Sigmoid colon (tissue), 7 donors: Measurements from ENCODE around the gene EID2. TPM values are rescaled to one million over a fixed set of nuclear protein-coding genes. Genes with fewer than 3 reads are reported as not detected.

Experiments
- DNase-seq: peaks from one replicate; pipeline ENCODE4 v3.0.0-alpha.2; 2019
- H3K27ac ChIP-seq, 4 donors: fragments of 200-600 bp; sonication (generic); one replicate each; pipeline ENCODE4 v1.5.1; 2016 to 2019; ENCODE audit warnings: mild to moderate bottlenecking in 1 of 4
- H3K27me3 ChIP-seq, 3 donors: fragments of 200-600 bp; sonication (generic); one replicate each; pipeline ENCODE4 v1.5.1; 2019; ENCODE audit warnings: mild to moderate bottlenecking in 1 of 3
- H3K36me3 ChIP-seq, 4 donors: fragments of 200-600 bp; sonication (generic); one replicate each; pipeline ENCODE4 v1.5.1; 2016 to 2019
- H3K4me1 ChIP-seq, 4 donors: fragments of 200-600 bp; sonication (generic); one replicate each; pipeline ENCODE4 v1.5.1; 2017 to 2019
- H3K4me3 ChIP-seq, 4 donors: fragments of 200-600 bp; sonication (generic); one replicate each; pipeline ENCODE4 v1.5.1; 2017 to 2019; ENCODE audit warnings: mild to moderate bottlenecking in 2 of 4, moderate library complexity in 1 of 4
- H3K9me3 ChIP-seq, 4 donors: fragments of 200-600 bp in 3 of 4; sonication (generic) in 3 of 4; one replicate each; pipeline versions ENCODE4 v1.5.1 to v1.6.1; 2013 to 2019
- CTCF ChIP-seq, 4 experiments: fragments of 450-650 bp in 3 of 4; fragments of 200-600 bp in 1 of 4; IDR thresholded peaks; one replicate each; pipeline ENCODE4 v1.5.1; 2016 to 2019; ENCODE audit warnings: antibody characterized with exemption in 4 of 4, mild to moderate bottlenecking in 3 of 4, moderate library complexity in 2 of 4
- EP300 ChIP-seq, 4 donors: sonication (generic); formaldehyde crosslinking; IDR thresholded peaks; one replicate each; pipeline ENCODE4 v1.6.1; 2017; ENCODE audit warnings: antibody characterized with exemption in 4 of 4
- POLR2A ChIP-seq, 2 donors: fragments of 450-650 bp; IDR thresholded peaks; one replicate each; pipeline ENCODE4 v1.6.1; 2016; ENCODE audit warnings: antibody characterized with exemption in 2 of 2, mild to moderate bottlenecking in 2 of 2, moderate library complexity in 2 of 2
- POLR2AphosphoS5 ChIP-seq, 4 donors: sonication (generic); formaldehyde crosslinking; IDR thresholded peaks; one replicate each; pipeline ENCODE4 v1.6.1; 2017; ENCODE audit warnings: antibody characterized with exemption in 4 of 4
- WGBS, 2 donors: extraction: QIAGEN DNeasy Blood & Tissue Kit; methylation state at CpG; one replicate each; pipeline ENCODE4 v1.1.7; 2013; 5-methylcytosine and 5-hydroxymethylcytosine counted together
- intact Hi-C: fragments of 100-400 bp; cut with DNase I; formaldehyde crosslinking; loops from one replicate; pipeline ENCODE4 v1.15.1; 2023
- polyA plus RNA-seq, 3 donors: library from polyadenylated mRNA; stranded (reverse); fragments of 200-250 nt; gene quantifications; one replicate each; pipeline ENCODE4 v1.2.3, GENCODE V29; 2013
- small RNA-seq, 3 donors: library from RNA; depleted of rRNA; stranded (forward); fragments of <200 nt; gene quantifications; one replicate each; pipeline ENCODE3, GENCODE V24; 2016
- total RNA-seq, 4 donors: library from RNA; depleted of rRNA; stranded (reverse); fragments of >200 nt; gene quantifications; one replicate each; pipeline ENCODE4 v1.1.0, GENCODE V29; 2016
- donor health status: healthy with polysubstance abuse.
- donor health status: Bipolar disorder and iron deficiency.
- donor health status: healthy.

The EID2 gene
- total and polyA plus RNA-seq, 7 donors = 7.6 to 16.4 (median 10.7) TPM

- Histone ChIP-seq H3K4me1 (peaks cover 0 to 4% (median 2%) of the 10 kb centered on the region in 4 donors), H3K4me3 (no peak overlapping the region), H3K9me3 (no peaks in the 10 kb centered on the region), H3K27me3 (peaks cover 0 to 20% (median 18%) of the 10 kb centered on the region in 3 donors), H3K27ac (no peak overlapping the region), H3K36me3 (peaks cover 20 to 38% (median 30%) of the 10 kb centered on the region in 4 donors)
- no peak for DNase-seq
- 83 to 87% methylated on average over 3 of the region's 3 CpGs for WGBS, 2 donors
- TF ChIP-seq POLR2A (IDR thresholded peaks at IDR 0.05) = no peak
- intact Hi-C loops = no loop called here
Observed at GRCh38 chr19:39492788-39493187, 47.2 kb downstream of the EID2 start.

DNA sequence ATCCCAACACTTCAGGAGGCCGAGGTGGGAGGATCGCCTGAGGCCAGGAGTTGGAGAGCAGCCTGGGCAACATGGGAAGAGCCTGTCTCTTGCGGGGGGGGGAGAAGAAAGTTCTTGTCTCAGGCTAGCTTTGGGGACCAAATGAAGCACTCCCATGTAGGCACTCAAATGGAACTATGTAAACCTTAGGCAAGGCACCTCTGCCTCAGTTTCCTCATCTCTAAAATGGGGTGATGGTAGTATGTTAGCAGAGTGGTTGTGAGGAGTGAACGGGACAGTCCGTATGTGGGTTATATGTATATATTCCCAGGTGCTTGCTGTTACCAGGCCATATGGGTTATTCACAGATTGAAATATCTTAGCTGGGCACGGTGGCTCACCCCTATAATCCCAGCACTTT is 47.7 kb downstream of the EID2 start:
- DNase-seq = no peak
- Histone ChIP-seq H3K9me3 (no peaks in the 10 kb centered on the region), H3K27me3 (peaks cover 0 to 15% (median 13%) of the 10 kb centered on the region in 3 donors), H3K36me3 (peaks cover 20 to 43% (median 33%) of the 10 kb centered on the region in 4 donors), H3K4me3 (no peak overlapping the region), H3K4me1 (no peaks in the 10 kb centered on the region), H3K27ac (no peak overlapping the region)
- 94 to 95% methylated on average over 6 of the region's 6 CpGs for WGBS, 2 donors
- intact Hi-C loops = no loop called here
- no peak for TF ChIP-seq CTCF (IDR thresholded peaks at IDR 0.05)
- no peak for TF ChIP-seq POLR2A (IDR thresholded peaks at IDR 0.05)
- TF ChIP-seq EP300 (IDR thresholded peaks at IDR 0.05) = no peak
- no peak for TF ChIP-seq POLR2AphosphoS5 (IDR thresholded peaks at IDR 0.05)

DNA sequence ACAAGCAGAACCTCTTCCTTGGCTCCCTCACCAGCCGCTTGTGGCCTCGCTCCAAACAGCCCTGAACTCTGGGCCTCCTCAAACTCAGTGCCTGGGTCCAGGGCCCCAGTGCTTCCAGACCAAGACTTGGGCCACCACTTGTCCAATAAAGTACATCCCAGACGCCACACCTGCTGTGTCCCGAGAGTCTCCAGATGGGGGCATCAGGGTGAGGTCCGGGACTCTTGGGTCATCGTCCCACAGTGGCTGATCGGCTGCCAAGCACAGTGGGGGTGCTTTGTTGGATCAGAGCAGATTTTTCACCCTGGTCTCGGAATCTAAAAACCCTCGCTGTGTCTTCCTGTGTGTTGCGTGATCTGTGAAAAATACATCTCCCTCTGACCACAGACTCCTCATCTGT is 50.2 kb downstream of the EID2 start:
- Histone ChIP-seq H3K4me3 (no peak overlapping the region), H3K4me1 (no peaks in the 10 kb centered on the region), H3K36me3 (peaks cover 20 to 68% (median 49%) of the 10 kb centered on the region in 4 donors), H3K9me3 (no peaks in the 10 kb centered on the region), H3K27me3 (no peaks in the 10 kb centered on the region), H3K27ac (no peak overlapping the region)
- no peak for DNase-seq
- WGBS, 2 donors = 65 to 84% methylated on average over 10 of the region's 10 CpGs
- intact Hi-C loops = no loop called here
- no peak for TF ChIP-seq POLR2A (IDR thresholded peaks at IDR 0.05)
- TF ChIP-seq CTCF (IDR thresholded peaks at IDR 0.05) = no peak
- no peak for TF ChIP-seq POLR2AphosphoS5 (IDR thresholded peaks at IDR 0.05)
- TF ChIP-seq EP300 (IDR thresholded peaks at IDR 0.05) = no peak

Small RNA genes within 50 kb of the gene (small RNA-seq; reads per million reads assigned to genes)
- gene RPS29P24 = 0 reads per million in 3 donors

Other genes starting within 250 kb of the EID2 start
- gene IFNL1, start 243.8 kb downstream of the EID2 start, total RNA-seq = not detected
- under 1 TPM in 1 of 3 donors, not detected in 2; 0.09 TPM for gene IFNL1, start 243.8 kb downstream of the EID2 start, polyA plus RNA-seq
- gene LRFN1, start 219.3 kb downstream of the EID2 start, total RNA-seq = 1 to 10 TPM in 3 of 4 donors, under 1 TPM in 1; 0.82 to 1.8 (median 1.2) TPM
- gene LRFN1, start 219.3 kb downstream of the EID2 start, polyA plus RNA-seq = 1 to 10 TPM in 1 of 3 donors, under 1 TPM in 2; under 0.01 to 1.0 (median 0.23) TPM
- gene GMFG, start 204.1 kb downstream of the EID2 start, total RNA-seq = 10 to 100 TPM in 1 of 4 donors, 1 to 10 TPM in 3; 5.3 to 23.1 (median 8.6) TPM
- 10 to 100 TPM; 37.2 to 98.6 (median 56.5) TPM for gene GMFG, start 204.1 kb downstream of the EID2 start, polyA plus RNA-seq
- 10 to 100 TPM; 37.8 to 83.6 (median 65.4) TPM for gene SAMD4B, start 197.7 kb downstream of the EID2 start, total RNA-seq
- gene SAMD4B, start 197.7 kb downstream of the EID2 start, polyA plus RNA-seq = 10 to 100 TPM; 28.4 to 79.4 (median 38.4) TPM
- gene PAF1, start 149.1 kb downstream of the EID2 start, total RNA-seq = 10 to 100 TPM; 37.5 to 51.8 (median 43.5) TPM
- 10 to 100 TPM; 28.2 to 40.5 (median 37.2) TPM for gene PAF1, start 149.1 kb downstream of the EID2 start, polyA plus RNA-seq
- gene MED29, start 148.8 kb downstream of the EID2 start, total RNA-seq = 10 to 100 TPM; 25.2 to 44.6 (median 33.7) TPM
- 10 to 100 TPM; 22.8 to 33.5 (median 31.0) TPM for gene MED29, start 148.8 kb downstream of the EID2 start, polyA plus RNA-seq
- 100 to 1,000 TPM in 3 of 4 donors, 10 to 100 TPM in 1; 78.1 to 320 (median 190) TPM for gene ZFP36, start 133.3 kb downstream of the EID2 start, total RNA-seq
- 100 to 1,000 TPM; 112 to 298 (median 228) TPM for gene ZFP36, start 133.3 kb downstream of the EID2 start, polyA plus RNA-seq
- 10 to 100 TPM in 3 of 4 donors, 1 to 10 TPM in 1; 8.2 to 28.8 (median 12.5) TPM for gene PLEKHG2, start 127.5 kb downstream of the EID2 start, total RNA-seq
- gene PLEKHG2, start 127.5 kb downstream of the EID2 start, polyA plus RNA-seq = 10 to 100 TPM in 1 of 3 donors, under 1 TPM in 2; 0.60 to 14.9 (median 0.69) TPM
- 1,000 to 10,000 TPM; 1,648 to 4,043 (median 3,423) TPM for gene RPS16, start 104.2 kb downstream of the EID2 start, total RNA-seq
- 1,000 to 10,000 TPM; 2,119 to 4,564 (median 2,918) TPM for gene RPS16, start 104.2 kb downstream of the EID2 start, polyA plus RNA-seq
- gene SUPT5H, start 94.6 kb downstream of the EID2 start, total RNA-seq = 100 to 1,000 TPM in 2 of 4 donors, 10 to 100 TPM in 2; 72.1 to 104 (median 89.1) TPM
- gene SUPT5H, start 94.6 kb downstream of the EID2 start, polyA plus RNA-seq = 100 to 1,000 TPM in 1 of 3 donors, 10 to 100 TPM in 2; 52.3 to 112 (median 67.5) TPM
- gene TIMM50, start 59.3 kb downstream of the EID2 start, total RNA-seq = 10 to 100 TPM; 42.1 to 54.4 (median 46.8) TPM
- gene TIMM50, start 59.3 kb downstream of the EID2 start, polyA plus RNA-seq = 10 to 100 TPM; 26.4 to 54.9 (median 37.9) TPM
- gene DLL3, start 41.2 kb downstream of the EID2 start, total RNA-seq = under 1 TPM in 1 of 4 donors, not detected in 3; 0.36 TPM
- gene DLL3, start 41.2 kb downstream of the EID2 start, polyA plus RNA-seq = under 1 TPM in 1 of 3 donors, not detected in 2; 0.17 TPM
- not detected for gene SELENOV, start 25.0 kb downstream of the EID2 start, total RNA-seq
- not detected for gene SELENOV, start 25.0 kb downstream of the EID2 start, polyA plus RNA-seq
- 1 to 10 TPM; 3.9 to 7.7 (median 5.3) TPM for gene EID2B, start 7.3 kb downstream of the EID2 start, total RNA-seq
- 1 to 10 TPM in 2 of 3 donors, under 1 TPM in 1; 0.46 to 2.0 (median 1.8) TPM for gene EID2B, start 7.3 kb downstream of the EID2 start, polyA plus RNA-seq
- not detected for gene LGALS13, start 62.4 kb upstream of the EID2 start, total RNA-seq
- gene LGALS13, start 62.4 kb upstream of the EID2 start, polyA plus RNA-seq = not detected
- not detected for gene LGALS16, start 115.8 kb upstream of the EID2 start, total RNA-seq
- not detected for gene LGALS16, start 115.8 kb upstream of the EID2 start, polyA plus RNA-seq
- not detected for gene LGALS14, start 164.3 kb upstream of the EID2 start, total RNA-seq
- not detected for gene LGALS14, start 164.3 kb upstream of the EID2 start, polyA plus RNA-seq
- not detected for gene CLC, start 197.9 kb upstream of the EID2 start, total RNA-seq
- gene CLC, start 197.9 kb upstream of the EID2 start, polyA plus RNA-seq = 1 to 10 TPM in 1 of 3 donors, not detected in 2; 7.2 TPM
- not detected for gene LEUTX, start 238.7 kb upstream of the EID2 start, total RNA-seq
- not detected for gene LEUTX, start 238.7 kb upstream of the EID2 start, polyA plus RNA-seq